ENCODE data around the gene ATP6V1C2. TPM values are rescaled to one million over a fixed set of nuclear protein-coding genes. Genes with fewer than 3 reads are reported as not detected.

Gene ATP6V1C2
- polyA plus RNA-seq, 3 donors = 0.03 TPM; not detected in 2

DNA sequence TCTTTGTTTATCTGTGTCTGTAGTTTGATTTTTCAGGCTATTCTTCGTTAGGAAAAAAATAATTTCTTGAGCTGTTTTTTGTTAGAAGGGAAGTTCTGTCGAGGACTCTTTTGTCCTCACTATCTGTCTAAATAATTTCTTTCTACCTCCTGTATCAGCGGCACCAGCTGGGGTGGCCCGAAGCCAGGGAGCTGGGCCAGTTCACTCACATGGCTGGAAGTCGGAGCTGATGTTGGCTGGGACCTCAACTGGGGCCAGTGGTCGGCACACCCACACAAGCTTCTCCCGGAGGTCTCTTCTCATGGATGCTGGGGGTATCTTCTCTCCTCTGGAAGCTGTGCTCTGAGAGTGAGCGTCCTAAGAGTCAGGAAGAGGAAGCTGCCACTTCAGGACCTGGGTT lies 99.1 kb downstream of the ATP6V1C2 start:
- peaks cover 0 to 2% of the 10 kb centered on the region in 2 donors for H3K36me3 Mint-ChIP-seq
- H3K4me1 ChIP-seq (ENCODE audit: control insufficient read depth in 1 of 2, insufficient read depth in 2 of 2, low read length in 2 of 2) = peaks cover 10 to 13% of the 10 kb centered on the region in 2 donors
- H3K9me3 ChIP-seq (replicated peaks in 1 of 2; ENCODE audit: control insufficient read depth in 1 of 2, insufficient read depth in 1 of 2, low read length in 2 of 2) = no peaks in the 10 kb centered on the region
- no peak overlapping the region for H3K4me3 ChIP-seq (replicated peaks in 1 of 3; ENCODE audit: low read depth in 2 of 3, low read length in 3 of 3)
- no peak overlapping the region for H2AFZ ChIP-seq (ENCODE audit: insufficient read depth, low read depth, low read length, poor library complexity, severe bottlenecking)
- intact Hi-C loops (cut with micrococcal nuclease) = no loop called here
- H3K79me2 ChIP-seq (ENCODE audit: insufficient read depth, low read length) = no peaks in the 10 kb centered on the region
- DNase-seq = no peak
- H3K36me3 ChIP-seq (replicated peaks in 1 of 2; ENCODE audit: control insufficient read depth in 1 of 2, insufficient read depth in 2 of 2, low read length in 2 of 2) = no peaks in the 10 kb centered on the region
- TF ChIP-seq, protein P1, sequence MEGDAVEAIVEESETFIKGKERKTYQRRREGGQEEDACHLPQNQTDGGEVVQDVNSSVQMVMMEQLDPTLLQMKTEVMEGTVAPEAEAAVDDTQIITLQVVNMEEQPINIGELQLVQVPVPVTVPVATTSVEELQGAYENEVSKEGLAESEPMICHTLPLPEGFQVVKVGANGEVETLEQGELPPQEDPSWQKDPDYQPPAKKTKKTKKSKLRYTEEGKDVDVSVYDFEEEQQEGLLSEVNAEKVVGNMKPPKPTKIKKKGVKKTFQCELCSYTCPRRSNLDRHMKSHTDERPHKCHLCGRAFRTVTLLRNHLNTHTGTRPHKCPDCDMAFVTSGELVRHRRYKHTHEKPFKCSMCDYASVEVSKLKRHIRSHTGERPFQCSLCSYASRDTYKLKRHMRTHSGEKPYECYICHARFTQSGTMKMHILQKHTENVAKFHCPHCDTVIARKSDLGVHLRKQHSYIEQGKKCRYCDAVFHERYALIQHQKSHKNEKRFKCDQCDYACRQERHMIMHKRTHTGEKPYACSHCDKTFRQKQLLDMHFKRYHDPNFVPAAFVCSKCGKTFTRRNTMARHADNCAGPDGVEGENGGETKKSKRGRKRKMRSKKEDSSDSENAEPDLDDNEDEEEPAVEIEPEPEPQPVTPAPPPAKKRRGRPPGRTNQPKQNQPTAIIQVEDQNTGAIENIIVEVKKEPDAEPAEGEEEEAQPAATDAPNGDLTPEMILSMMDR (IDR thresholded peaks at IDR 0.05) = no peak
- H3K4me2 ChIP-seq (replicated peaks; ENCODE audit: extremely low read depth, low read length, poor library complexity, severe bottlenecking) = no peak overlapping the region
- no peak overlapping the region for H3K9ac ChIP-seq (ENCODE audit: insufficient read depth, low read length, poor library complexity, severe bottlenecking)
- peaks cover 0 to 2% (median 0%) of the 10 kb centered on the region in 7 donors for H3K9me3 Mint-ChIP-seq
- H3K27me3 ChIP-seq (ENCODE audit: control insufficient read depth in 2 of 2, insufficient read depth in 2 of 2, low read length in 2 of 2) = peaks cover 5 to 9% of the 10 kb centered on the region in 2 donors
- no peak overlapping the region for H3K27ac ChIP-seq (ENCODE audit: low read depth in 1 of 2, low read length in 2 of 2)
- no peaks in the 10 kb centered on the region for H4K20me1 ChIP-seq (ENCODE audit: insufficient read depth, low read length)
- 78% methylated on average over 4 of the region's 8 CpGs for WGBS (ENCODE audit: insufficient coverage)
- H3K27me3 Mint-ChIP-seq (ENCODE audit: low read depth in 3 of 3) = peaks cover 9 to 24% (median 12%) of the 10 kb centered on the region in 3 donors
- H3K4me1 Mint-ChIP-seq = peaks cover 24% of the 10 kb centered on the region
- H3K27ac Mint-ChIP-seq = peak overlapping the region in 1 of 7 donors; percentile 20
- H3K4me3 Mint-ChIP-seq = no peak overlapping the region

DNA sequence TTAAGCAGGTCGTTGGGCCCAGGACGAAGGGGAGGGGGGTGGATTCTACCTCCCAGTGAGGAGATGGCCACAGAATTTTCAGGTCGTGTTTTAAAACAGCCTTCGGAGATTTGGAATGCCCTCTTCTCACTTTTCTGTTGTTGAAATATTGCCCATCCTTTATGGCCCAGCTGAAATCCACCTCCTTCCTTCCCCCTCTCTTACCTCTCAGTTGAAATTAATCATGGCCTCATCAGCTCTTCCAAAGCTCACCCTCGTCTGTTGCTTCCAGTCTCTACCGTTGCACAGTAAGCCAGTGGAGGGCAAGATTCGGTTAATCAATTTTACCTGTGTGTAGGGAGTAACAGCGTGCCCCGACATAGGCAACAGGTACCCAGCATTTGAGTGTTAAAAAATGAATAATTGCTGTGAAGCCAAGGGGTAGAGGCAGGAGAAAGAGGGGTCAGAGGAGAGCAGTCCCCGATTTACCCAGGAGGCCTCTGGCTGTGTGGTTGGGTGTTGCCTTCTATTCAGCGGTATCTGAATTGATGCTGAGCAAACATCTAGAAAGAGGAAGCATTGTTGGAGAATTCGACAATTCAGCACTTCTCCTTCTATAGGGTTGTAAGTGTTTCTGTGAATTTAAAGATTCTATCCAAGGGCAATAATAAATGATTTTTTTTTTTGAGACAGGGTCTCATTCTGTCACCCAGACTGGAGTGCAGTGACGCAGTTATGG lies 99.7 kb downstream of the ATP6V1C2 start:
- Histone ChIP-seq H3K4me1 (ENCODE audit: control insufficient read depth in 1 of 2, insufficient read depth in 2 of 2, low read length in 2 of 2) (peaks cover 10 to 14% of the 10 kb centered on the region in 2 donors), H3K4me3 (replicated peaks in 1 of 3; ENCODE audit: low read depth in 2 of 3, low read length in 3 of 3) (no peak overlapping the region), H2AFZ (ENCODE audit: insufficient read depth, low read depth, low read length, poor library complexity, severe bottlenecking) (no peak overlapping the region), H3K27me3 (ENCODE audit: control insufficient read depth in 2 of 2, insufficient read depth in 2 of 2, low read length in 2 of 2) (peaks cover 5 to 9% of the 10 kb centered on the region in 2 donors), H3K27ac (ENCODE audit: low read depth in 1 of 2, low read length in 2 of 2) (no peak overlapping the region), H3K36me3 (replicated peaks in 1 of 2; ENCODE audit: control insufficient read depth in 1 of 2, insufficient read depth in 2 of 2, low read length in 2 of 2) (no peaks in the 10 kb centered on the region), H4K20me1 (ENCODE audit: insufficient read depth, low read length) (no peaks in the 10 kb centered on the region), H3K9ac (ENCODE audit: insufficient read depth, low read length, poor library complexity, severe bottlenecking) (no peak overlapping the region), H3K9me3 (replicated peaks in 1 of 2; ENCODE audit: control insufficient read depth in 1 of 2, insufficient read depth in 1 of 2, low read length in 2 of 2) (no peaks in the 10 kb centered on the region), H3K4me2 (replicated peaks; ENCODE audit: extremely low read depth, low read length, poor library complexity, severe bottlenecking) (peak overlapping the region; percentile 36), H3K79me2 (ENCODE audit: insufficient read depth, low read length) (no peaks in the 10 kb centered on the region)
- TF ChIP-seq, protein P1 (IDR thresholded peaks at IDR 0.05) = no peak
- H3K27me3 Mint-ChIP-seq (ENCODE audit: low read depth in 3 of 3) = peaks cover 9 to 26% (median 12%) of the 10 kb centered on the region in 3 donors
- H3K9me3 Mint-ChIP-seq = peaks cover 0 to 2% (median 0%) of the 10 kb centered on the region in 7 donors
- intact Hi-C loops (cut with micrococcal nuclease) = no loop called here
- peak overlapping the region in 2 of 7 donors; percentile 8 to 18 for H3K27ac Mint-ChIP-seq
- H3K4me1 Mint-ChIP-seq = peaks cover 27% of the 10 kb centered on the region
- H3K36me3 Mint-ChIP-seq = peaks cover 0 to 2% of the 10 kb centered on the region in 2 donors
- peak overlapping the region in 1 of 2 donors; percentile 46 for H3K4me3 Mint-ChIP-seq
- peak; percentile 32 to 42 (median 33) for DNase-seq
- WGBS (ENCODE audit: insufficient coverage) = 74% methylated on average over 8 of the region's 13 CpGs

All from CD14-positive monocyte (primary cell).